Left ventricle myocardium inferior (tissue), 1 donor: ENCODE results near the gene TPBGL. TPM values are rescaled to one million over a fixed set of nuclear protein-coding genes. Genes with fewer than 3 reads are reported as not detected.

Experiments
- DNase-seq: peaks from one replicate; pipeline ENCODE4 v3.0.0-alpha.2; 2020
- H3K27ac ChIP-seq: fragments of 200-600 bp; replicated peaks from 2 replicates; pipeline ENCODE4 v1.8.0; 2021
- H3K27me3 ChIP-seq: fragments of 200-600 bp; 2 replicates; pipeline ENCODE4 v1.8.0; 2021; ENCODE audit warnings: low read depth
- H3K36me3 ChIP-seq: fragments of 200-600 bp; 2 replicates; pipeline ENCODE4 v1.8.0; 2021
- H3K4me1 ChIP-seq: fragments of 200-600 bp; 2 replicates; pipeline ENCODE4 v1.8.0; 2021
- H3K4me3 ChIP-seq: fragments of 200-600 bp; 2 replicates; pipeline ENCODE4 v1.8.0; 2021; ENCODE audit warnings: mild to moderate bottlenecking, moderate library complexity
- H3K9me3 ChIP-seq: fragments of 200-600 bp; replicated peaks from 2 replicates; pipeline ENCODE4 v1.8.0; 2021
- intact Hi-C: fragments of 100-400 bp; cut with micrococcal nuclease; formaldehyde crosslinking; loops from one replicate; pipeline ENCODE4 v1.11.0; 2022
- total RNA-seq: library from RNA; stranded (reverse); fragmentation: NEBNext Ultra II Directional; extraction: Animal tissue kit (Norgen Biotek cat#: 25700); gene quantifications from one replicate; pipeline ENCODE4 v1.2.1, GENCODE V29; 2021
- TF ChIP-seq, protein P1 (sequence below): fragments of 200-600 bp; IDR thresholded peaks from 2 replicates; pipeline ENCODE4 v1.8.0; 2021; ENCODE audit warnings: antibody characterized with exemption, mild to moderate bottlenecking, borderline replicate concordance
- donor health status: DM: no; HTN: yes; CAD: no; lungs with severe emphysema.

Gene TPBGL
- total RNA-seq, 1 donor from 2014 or later, result 0.16 TPM

DNA sequence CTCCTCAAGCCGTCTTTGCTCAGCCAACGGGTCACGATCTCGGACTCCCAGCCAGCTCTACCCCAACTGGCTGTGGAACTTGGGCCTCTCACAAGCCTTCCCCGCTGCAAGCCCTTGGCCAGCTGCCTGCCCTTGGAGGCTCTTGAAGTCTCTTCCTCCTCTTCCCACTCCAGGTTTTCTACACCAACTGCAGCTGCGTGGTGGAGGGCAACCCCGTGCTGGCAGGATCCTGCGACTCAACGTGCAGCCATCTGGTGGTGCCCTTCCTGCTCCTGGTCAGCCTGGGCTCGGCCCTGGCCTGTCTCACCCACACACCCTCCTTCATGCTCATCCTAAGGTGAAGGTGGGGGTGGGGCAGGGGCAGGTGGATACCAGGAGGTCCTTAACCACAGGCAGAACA lies 40.5 kb upstream of the TPBGL start:
- no peaks in the 10 kb centered on the region for H3K9me3 ChIP-seq
- H3K36me3 ChIP-seq, result no peaks in the 10 kb centered on the region
- H3K27ac ChIP-seq, result no peak overlapping the region
- H3K4me3 ChIP-seq, result no peak overlapping the region
- H3K4me1 ChIP-seq, result peaks cover 38% of the 10 kb centered on the region
- H3K27me3 ChIP-seq, result peaks cover 9% of the 10 kb centered on the region
- DNase-seq, result peak; percentile 56
- intact Hi-C loops, result no loop called here
- TF ChIP-seq, protein P1, sequence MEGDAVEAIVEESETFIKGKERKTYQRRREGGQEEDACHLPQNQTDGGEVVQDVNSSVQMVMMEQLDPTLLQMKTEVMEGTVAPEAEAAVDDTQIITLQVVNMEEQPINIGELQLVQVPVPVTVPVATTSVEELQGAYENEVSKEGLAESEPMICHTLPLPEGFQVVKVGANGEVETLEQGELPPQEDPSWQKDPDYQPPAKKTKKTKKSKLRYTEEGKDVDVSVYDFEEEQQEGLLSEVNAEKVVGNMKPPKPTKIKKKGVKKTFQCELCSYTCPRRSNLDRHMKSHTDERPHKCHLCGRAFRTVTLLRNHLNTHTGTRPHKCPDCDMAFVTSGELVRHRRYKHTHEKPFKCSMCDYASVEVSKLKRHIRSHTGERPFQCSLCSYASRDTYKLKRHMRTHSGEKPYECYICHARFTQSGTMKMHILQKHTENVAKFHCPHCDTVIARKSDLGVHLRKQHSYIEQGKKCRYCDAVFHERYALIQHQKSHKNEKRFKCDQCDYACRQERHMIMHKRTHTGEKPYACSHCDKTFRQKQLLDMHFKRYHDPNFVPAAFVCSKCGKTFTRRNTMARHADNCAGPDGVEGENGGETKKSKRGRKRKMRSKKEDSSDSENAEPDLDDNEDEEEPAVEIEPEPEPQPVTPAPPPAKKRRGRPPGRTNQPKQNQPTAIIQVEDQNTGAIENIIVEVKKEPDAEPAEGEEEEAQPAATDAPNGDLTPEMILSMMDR, result no peak

DNA sequence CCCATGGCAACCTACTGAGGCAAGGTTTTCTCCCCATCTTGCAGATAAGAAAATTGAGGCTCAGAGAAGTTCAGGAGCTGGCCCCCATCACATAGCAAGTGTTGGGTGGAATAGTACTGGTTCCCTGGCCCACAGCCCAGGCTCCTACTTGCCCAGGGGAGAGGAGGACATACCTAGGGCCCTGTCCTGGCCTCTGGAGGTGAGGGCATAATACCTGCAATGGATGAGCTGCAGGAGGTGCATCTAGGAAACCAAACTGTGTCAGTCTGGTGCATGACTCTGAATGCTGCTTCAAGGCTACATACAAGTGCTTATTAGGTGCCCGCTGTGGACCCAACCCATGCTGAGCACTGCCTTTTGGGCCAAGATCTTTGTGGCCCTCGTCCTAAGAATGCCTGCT lies 40.0 kb upstream of the TPBGL start:
- Histone ChIP-seq H3K4me1 (peaks cover 34% of the 10 kb centered on the region), H3K4me3 (no peak overlapping the region), H3K27ac (no peak overlapping the region), H3K9me3 (no peaks in the 10 kb centered on the region), H3K36me3 (no peaks in the 10 kb centered on the region), H3K27me3 (peaks cover 9% of the 10 kb centered on the region)
- intact Hi-C loops, result no loop called here
- TF ChIP-seq, protein P1, result no peak
- DNase-seq, result no peak

DNA sequence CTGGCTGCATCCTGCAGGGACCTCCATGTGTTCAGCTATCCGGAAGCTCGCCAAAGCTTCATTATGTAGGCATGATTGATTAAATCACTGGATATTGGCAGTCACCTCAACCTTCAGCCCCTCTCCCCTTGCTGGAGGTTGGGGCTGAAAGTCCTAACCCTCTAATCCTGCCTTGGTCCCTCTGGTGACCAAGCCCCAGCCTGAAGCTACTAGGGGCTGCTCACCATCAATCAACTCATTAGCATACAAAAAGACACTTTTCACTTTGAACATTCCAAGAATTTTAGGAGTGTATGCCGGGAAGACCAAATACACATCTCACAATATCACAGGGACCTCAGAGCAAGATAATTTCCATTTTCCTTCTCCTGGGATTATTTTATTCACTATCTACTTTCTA lies 38.8 kb upstream of the TPBGL start:
- H3K9me3 ChIP-seq, result no peaks in the 10 kb centered on the region
- peaks cover 9% of the 10 kb centered on the region for H3K27me3 ChIP-seq
- peaks cover 22% of the 10 kb centered on the region for H3K4me1 ChIP-seq
- no peaks in the 10 kb centered on the region for H3K36me3 ChIP-seq
- TF ChIP-seq, protein P1, result no peak
- no peak overlapping the region for H3K4me3 ChIP-seq
- no peak overlapping the region for H3K27ac ChIP-seq
- DNase-seq, result no peak
- intact Hi-C loops, result no loop called here

DNA sequence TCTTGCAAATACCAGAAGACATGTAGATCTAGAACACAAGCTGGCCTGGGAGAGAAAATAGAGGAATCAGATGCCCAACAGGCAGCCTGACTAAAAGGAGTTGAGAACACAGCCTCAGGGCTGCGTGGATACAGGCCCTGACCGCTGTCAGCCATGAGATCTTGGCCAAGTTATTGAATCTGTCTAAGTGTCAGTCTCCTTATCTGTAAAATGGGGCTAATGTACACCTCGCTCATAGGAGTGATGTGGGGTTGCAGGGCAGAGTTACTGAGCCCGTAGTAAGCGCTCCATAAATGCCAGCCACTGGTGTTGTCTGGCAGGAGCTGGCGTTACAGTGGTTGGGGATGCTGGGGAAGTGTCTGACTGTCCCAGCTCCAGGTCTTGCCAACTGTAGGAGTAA lies 38.4 kb upstream of the TPBGL start:
- H3K4me1 ChIP-seq, result peaks cover 18% of the 10 kb centered on the region
- no peaks in the 10 kb centered on the region for H3K36me3 ChIP-seq
- DNase-seq, result no peak
- no peak overlapping the region for H3K4me3 ChIP-seq
- H3K27me3 ChIP-seq, result peaks cover 9% of the 10 kb centered on the region
- no peaks in the 10 kb centered on the region for H3K9me3 ChIP-seq
- intact Hi-C loops, result no loop called here
- TF ChIP-seq, protein P1, result no peak
- no peak overlapping the region for H3K27ac ChIP-seq

DNA sequence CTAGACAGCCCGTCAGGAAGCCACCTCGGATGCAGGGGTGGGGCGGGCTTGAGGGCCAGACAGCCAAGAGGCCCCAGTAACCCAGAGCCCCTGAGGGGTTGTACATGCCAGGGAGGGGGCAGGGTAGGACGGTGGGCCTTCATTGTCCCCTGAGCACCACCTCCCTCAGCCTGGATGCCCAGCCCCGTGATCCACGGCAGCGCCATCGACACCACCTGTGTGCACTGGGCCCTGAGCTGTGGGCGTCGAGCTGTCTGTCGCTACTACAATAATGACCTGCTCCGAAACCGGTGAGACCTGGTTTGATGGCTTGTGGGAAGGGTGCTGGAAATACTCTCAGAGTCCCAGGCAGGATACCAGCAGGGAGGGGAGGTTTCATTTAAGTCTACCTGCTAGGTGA lies 37.4 kb upstream of the TPBGL start:
- H3K27ac ChIP-seq, result no peak overlapping the region
- no peaks in the 10 kb centered on the region for H3K36me3 ChIP-seq
- no peaks in the 10 kb centered on the region for H3K9me3 ChIP-seq
- intact Hi-C loops, result no loop called here
- peaks cover 16% of the 10 kb centered on the region for H3K27me3 ChIP-seq
- no peak for DNase-seq
- H3K4me3 ChIP-seq, result no peak overlapping the region
- TF ChIP-seq, protein P1, result no peak
- H3K4me1 ChIP-seq, result peaks cover 16% of the 10 kb centered on the region

DNA sequence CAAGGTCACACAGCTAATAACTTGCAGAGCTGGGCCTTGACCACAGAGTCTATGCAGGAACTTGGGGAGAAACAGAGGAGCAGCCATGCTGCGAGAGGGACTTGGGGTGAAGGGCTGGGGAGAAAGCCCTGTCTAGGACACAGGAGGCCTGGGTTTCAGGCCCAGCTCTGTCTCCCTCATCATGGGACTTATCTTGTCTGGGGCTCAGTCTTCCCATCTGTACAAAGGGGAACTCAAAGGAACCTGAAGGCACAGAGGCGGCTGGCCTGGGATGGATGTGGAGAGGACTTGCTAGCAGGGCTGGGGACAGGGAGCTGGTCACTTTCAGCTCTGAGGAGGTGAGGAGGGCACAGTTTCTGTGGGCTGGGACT lies 36.9 kb upstream of the TPBGL start:
- no peaks in the 10 kb centered on the region for H3K36me3 ChIP-seq
- intact Hi-C loops, result loop anchor here (2.0 kb wide), 1 partner anchor 59 kb away; no protein-coding TSS in a partner anchor

More for the DNA sequence above, 36.9 kb upstream of the TPBGL start:
- no peak for DNase-seq
- H3K27me3 ChIP-seq, result peaks cover 21% of the 10 kb centered on the region
- no peak overlapping the region for H3K4me3 ChIP-seq
- TF ChIP-seq, protein P1, result no peak
- peaks cover 16% of the 10 kb centered on the region for H3K4me1 ChIP-seq
- peak overlapping the region; percentile 3 for H3K27ac ChIP-seq
- H3K9me3 ChIP-seq, result no peaks in the 10 kb centered on the region
